Measurements from ENCODE around the gene POU2F1.

The POU2F1 gene

DNA sequence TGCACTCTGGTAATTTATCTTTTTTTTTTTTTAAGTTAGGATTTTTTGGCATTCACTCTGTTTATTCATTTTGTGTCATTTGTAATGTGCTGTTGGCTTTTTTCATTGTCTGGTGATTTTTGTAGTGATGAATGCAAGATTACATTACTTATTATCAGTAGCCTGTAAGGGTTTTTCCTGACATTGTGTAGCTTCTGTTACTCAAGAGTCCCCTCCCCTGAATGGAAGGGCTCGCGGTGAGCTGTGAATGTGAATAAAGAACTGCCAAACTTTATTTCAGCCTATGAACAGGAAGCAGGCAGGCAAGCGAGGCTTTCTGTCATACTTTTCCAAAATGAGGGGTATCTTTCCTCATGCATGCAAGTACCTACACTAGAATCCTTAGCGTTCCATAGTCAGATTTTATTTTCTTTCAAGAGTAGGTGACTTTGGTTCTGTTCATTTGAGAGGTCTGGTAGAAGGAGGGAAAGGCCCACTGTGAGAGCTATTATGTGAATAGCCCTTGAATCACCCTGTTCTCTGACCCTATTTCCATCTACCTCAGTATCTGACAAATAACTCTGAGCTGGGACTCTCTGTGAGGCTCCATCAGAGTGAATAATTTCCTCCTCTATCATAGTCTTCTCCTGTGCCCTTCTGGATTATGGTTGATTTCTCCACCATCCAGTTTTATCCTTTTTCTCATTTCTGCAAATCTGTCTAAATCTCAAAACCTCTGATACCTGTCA lies 183.6 kb downstream of the POU2F1 start:
- TF ChIP-seq, protein P1, sequence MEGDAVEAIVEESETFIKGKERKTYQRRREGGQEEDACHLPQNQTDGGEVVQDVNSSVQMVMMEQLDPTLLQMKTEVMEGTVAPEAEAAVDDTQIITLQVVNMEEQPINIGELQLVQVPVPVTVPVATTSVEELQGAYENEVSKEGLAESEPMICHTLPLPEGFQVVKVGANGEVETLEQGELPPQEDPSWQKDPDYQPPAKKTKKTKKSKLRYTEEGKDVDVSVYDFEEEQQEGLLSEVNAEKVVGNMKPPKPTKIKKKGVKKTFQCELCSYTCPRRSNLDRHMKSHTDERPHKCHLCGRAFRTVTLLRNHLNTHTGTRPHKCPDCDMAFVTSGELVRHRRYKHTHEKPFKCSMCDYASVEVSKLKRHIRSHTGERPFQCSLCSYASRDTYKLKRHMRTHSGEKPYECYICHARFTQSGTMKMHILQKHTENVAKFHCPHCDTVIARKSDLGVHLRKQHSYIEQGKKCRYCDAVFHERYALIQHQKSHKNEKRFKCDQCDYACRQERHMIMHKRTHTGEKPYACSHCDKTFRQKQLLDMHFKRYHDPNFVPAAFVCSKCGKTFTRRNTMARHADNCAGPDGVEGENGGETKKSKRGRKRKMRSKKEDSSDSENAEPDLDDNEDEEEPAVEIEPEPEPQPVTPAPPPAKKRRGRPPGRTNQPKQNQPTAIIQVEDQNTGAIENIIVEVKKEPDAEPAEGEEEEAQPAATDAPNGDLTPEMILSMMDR (IDR thresholded peaks at IDR 0.05; ENCODE audit: low read depth, low read length): no peak
- no peak for DNase-seq (ENCODE audit: extremely low read depth, low read depth)

DNA sequence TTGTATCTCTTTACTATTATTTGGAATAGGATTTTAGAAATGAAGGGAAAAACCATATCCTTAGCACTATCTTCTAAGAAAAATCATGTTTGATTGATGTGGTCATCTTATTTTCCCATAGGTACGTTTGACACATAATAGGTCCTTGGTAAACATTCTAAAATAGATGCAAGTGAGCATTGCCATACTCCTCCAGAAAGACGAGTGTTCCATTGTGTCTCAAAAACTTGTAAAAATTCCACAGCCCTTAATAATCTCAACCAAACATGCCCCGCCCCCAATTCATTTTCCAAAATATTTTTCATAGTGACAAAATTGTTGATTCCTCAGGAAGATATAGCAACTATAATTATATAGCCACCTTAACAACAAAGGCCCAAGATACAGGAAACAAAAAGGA lies 184.2 kb downstream of the POU2F1 start:
- TF ChIP-seq, protein P1 (IDR thresholded peaks at IDR 0.05; ENCODE audit: low read depth, low read length): no peak
- DNase-seq (ENCODE audit: extremely low read depth, low read depth): no peak

DNA sequence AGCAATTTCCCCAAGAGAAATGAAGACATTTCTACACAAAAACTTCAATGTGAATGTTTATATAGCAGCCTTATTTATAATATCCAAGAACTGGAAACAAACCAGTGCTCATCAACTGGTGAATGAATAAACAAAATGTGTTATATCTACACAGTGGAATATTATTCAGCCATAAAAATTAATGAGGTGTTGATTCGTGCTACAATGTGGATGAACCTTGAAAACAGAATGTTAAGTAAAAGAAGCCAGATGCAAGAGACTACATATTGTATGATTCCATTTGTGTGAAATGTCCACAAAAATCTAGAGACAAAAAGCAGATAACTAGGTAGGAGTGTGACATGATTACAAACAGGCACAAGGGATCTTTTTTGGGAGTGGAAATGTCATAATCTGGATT lies 187.7 kb downstream of the POU2F1 start:
- TF ChIP-seq, protein P1 (IDR thresholded peaks at IDR 0.05; ENCODE audit: low read depth, low read length): no peak
- DNase-seq (ENCODE audit: extremely low read depth, low read depth): no peak

DNA sequence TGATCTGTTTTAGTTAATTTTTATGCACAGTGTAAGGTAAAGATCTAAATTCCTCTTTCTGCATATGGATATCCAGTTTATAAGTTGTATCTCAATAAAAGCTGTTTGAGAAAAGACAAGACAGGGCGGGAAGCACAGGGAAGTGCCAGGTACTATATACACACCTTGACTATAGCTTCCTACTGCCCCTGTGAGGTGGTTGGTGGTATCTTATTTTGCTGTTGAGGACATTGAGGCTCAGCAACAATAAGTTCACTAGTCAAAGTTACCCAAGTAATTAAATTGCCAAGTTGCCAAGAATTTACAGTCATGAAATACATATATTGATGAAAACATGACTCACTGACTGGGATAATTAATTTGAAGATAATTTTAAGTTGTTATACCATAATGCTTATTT lies 188.5 kb downstream of the POU2F1 start:
- TF ChIP-seq, protein P1 (IDR thresholded peaks at IDR 0.05; ENCODE audit: low read depth, low read length): no peak
- DNase-seq (ENCODE audit: extremely low read depth, low read depth): no peak

DNA sequence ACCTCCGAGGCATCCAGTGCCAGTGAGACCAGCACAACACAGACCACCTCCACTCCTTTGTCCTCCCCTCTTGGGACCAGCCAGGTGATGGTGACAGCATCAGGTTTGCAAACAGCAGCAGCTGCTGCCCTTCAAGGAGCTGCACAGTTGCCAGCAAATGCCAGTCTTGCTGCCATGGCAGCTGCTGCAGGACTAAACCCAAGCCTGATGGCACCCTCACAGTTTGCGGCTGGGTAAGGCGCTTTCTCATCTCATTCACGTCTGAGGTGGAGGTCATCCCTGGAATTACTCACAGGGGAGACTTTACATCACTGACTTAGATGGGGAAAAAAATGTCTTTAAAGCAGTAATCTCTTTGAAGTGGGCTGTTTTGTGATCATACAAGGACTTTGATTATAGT lies 191.4 kb downstream of the POU2F1 start:
- DNase-seq (ENCODE audit: extremely low read depth, low read depth): no peak
- TF ChIP-seq, protein P1 (IDR thresholded peaks at IDR 0.05; ENCODE audit: low read depth, low read length): no peak

DNA sequence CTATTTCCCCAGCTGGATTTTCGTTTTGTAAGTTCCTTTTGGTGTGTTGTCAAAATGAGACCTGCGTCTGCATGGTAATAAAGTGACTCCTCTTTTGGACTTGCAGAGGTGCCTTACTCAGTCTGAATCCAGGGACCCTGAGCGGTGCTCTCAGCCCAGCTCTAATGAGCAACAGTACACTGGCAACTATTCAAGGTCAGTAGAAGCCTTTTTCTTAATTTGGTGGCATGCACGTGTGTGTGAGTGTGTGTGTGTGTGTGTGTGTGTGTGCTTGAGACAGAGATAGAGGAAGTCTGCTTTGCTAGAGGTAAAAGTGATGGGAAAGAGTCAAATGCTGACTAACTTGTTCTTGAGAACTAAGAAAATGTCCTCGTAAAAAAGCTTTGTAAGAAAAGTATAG lies 192.2 kb downstream of the POU2F1 start:
- TF ChIP-seq, protein P1 (IDR thresholded peaks at IDR 0.05; ENCODE audit: low read depth, low read length): no peak
- no peak for DNase-seq (ENCODE audit: extremely low read depth, low read depth)

DNA sequence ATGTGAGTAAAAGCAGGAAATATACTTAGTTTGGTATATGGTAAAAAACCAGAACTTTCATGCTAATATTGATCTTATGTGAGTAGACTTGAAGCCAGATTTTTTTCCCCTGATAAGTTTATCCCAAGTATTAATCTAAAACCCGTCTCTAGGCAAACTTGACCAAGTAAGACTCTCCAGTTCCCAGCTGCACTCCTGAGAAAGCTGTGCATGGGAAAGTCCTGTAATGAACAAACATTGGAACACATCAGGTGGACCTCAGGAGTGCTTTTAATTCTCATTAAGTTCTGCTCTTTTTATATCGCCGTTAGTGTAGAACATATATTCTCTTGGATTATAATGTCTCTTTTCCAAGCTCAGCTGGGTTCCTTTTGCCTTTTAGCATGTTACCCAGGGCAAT lies 192.6 kb downstream of the POU2F1 start:
- TF ChIP-seq, protein P1 (IDR thresholded peaks at IDR 0.05; ENCODE audit: low read depth, low read length): no peak
- DNase-seq (ENCODE audit: extremely low read depth, low read depth): no peak
